KOPT-K1 (cell line): ENCODE results near the gene ARPC1B.
A peak's percentile ranks its signal among the peaks of the same experiment; 100 is the strongest.
"Not testable (repeated sequence)": the region's sequence is repeated elsewhere in the genome, so short reads cannot be mapped to it uniquely, and the experiment has no call there.

Experiments
- H3K27ac ChIP-seq: fragments of 200-600 bp; sonication (generic); 2 replicates; pipeline ENCODE4 v1.5.1; 2016; ENCODE audit warnings: antibody characterized with exemption, mild to moderate bottlenecking, low read depth, low read length; ENCODE audit not compliant: poor library complexity, severe bottlenecking
- H3K36me3 ChIP-seq: fragments of 200-600 bp; sonication (generic); 2 replicates; pipeline ENCODE4 v1.5.1; 2017; ENCODE audit warnings: antibody characterized with exemption, mild to moderate bottlenecking, low read length, moderate library complexity; ENCODE audit not compliant: insufficient read depth
- H3K9me3 ChIP-seq: fragments of 200-600 bp; sonication (generic); 2 replicates; pipeline ENCODE4 v1.5.1; 2017; ENCODE audit warnings: antibody characterized with exemption, low read length, mild to moderate bottlenecking; ENCODE audit not compliant: insufficient read depth, poor library complexity, severe bottlenecking

The ARPC1B gene

GRCh38 chr7:99431756-99432540 is 57.4 kb downstream of the ARPC1B start:
- H3K36me3 ChIP-seq: peaks cover 63% of the 10 kb centered on the region
- H3K9me3 ChIP-seq, H3K27ac ChIP-seq: not testable (repeated sequence)

GRCh38 chr7:99433158-99433557 is 58.6 kb downstream of the ARPC1B start:
- Histone ChIP-seq H3K9me3 (no peaks in the 10 kb centered on the region), H3K27ac (no peak overlapping the region), H3K36me3 (peaks cover 63% of the 10 kb centered on the region)

- Histone ChIP-seq H3K27ac (peak overlapping the region; percentile 82), H3K9me3 (no peaks in the 10 kb centered on the region), H3K36me3 (peaks cover 48% of the 10 kb centered on the region)
Measured at GRCh38 chr7:99437946-99438572, 63.5 kb downstream of the ARPC1B start.

- H3K9me3 ChIP-seq: no peaks in the 10 kb centered on the region
- peak within 1 kb of the TSS; percentile 82 for H3K27ac ChIP-seq
- H3K36me3 ChIP-seq: peaks cover 48% of the 10 kb centered on the region
Measured at GRCh38 chr7:99438573-99439480, 64.3 kb downstream of the ARPC1B start, which contains the start of the genes CPSF4 and PTCD1. Gene CPSF4, plus strand, starts transcription at chr7:99438943. Its CDS starts 140 bp downstream, at chr7:99439083. Gene PTCD1, minus strand, starts transcription at chr7:99438798. Its CDS starts 3,556 bp downstream, at chr7:99435242.

GRCh38 chr7:99440195-99440594 is 65.7 kb downstream of the ARPC1B start:
- H3K36me3 ChIP-seq: peaks cover 48% of the 10 kb centered on the region
- no peaks in the 10 kb centered on the region for H3K9me3 ChIP-seq
- H3K27ac ChIP-seq: no peak overlapping the region
